ENCODE results near the gene SLC20A1.

The SLC20A1 gene

GRCh38 chr2:112626604-112627059, 19.1 kb upstream of the SLC20A1 start:
- DNase-seq (ENCODE audit: low read depth in 3 of 3), result peak in 2 of 3 experiments; percentile 32 to 42

- DNase-seq (ENCODE audit: low read depth in 3 of 3), result no peak
Measured at GRCh38 chr2:112627060-112628040, 18.4 kb upstream of the SLC20A1 start.

GRCh38 chr2:112629224-112629623, 16.5 kb upstream of the SLC20A1 start:
- no peak for DNase-seq (ENCODE audit: low read depth in 3 of 3)

- DNase-seq (ENCODE audit: low read depth in 3 of 3), result no peak
Measured at GRCh38 chr2:112629823-112630222, 15.9 kb upstream of the SLC20A1 start.

- DNase-seq (ENCODE audit: low read depth in 3 of 3), result no peak
Measured at GRCh38 chr2:112630268-112630667, 15.5 kb upstream of the SLC20A1 start.

GRCh38 chr2:112633708-112634107, 12.0 kb upstream of the SLC20A1 start:
- DNase-seq (ENCODE audit: low read depth in 3 of 3), result no peak

DNA sequence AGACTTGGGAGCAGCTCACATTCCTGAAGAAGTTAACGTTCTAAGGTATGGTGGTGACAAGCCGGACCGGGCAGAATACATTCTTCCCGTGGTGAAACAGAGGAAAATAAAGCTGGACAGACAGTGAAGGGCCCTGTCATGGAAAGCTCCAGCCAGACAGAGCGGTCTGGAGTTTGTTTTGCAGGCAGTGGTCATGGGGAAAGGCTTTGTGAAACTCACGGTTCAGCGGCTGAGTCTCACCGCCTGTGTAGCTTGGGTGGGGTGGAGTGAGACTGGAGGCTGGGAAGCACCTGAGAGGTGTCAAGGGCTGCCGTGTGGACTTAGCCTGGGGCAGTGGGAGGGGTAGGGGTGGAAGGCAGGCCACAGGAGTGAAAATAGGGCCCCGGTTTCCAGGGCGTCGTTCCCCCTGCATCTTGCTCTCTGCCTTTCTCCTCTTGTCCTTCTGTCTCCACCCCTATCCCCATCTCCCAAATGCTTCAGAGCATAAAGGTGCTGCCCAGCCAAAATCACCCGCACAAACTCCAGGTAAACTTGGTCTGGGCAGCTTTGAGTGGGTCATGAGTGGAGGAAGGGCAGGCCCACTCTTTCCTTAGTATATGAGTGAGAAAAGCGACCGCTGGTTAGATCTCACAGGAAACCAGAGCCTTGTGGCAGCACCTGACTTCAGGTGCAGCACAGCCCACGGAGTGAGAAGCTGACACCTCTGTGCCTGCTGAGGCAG, 11.4 kb upstream of the SLC20A1 start:
- no peak for DNase-seq (ENCODE audit: low read depth in 3 of 3)

DNA sequence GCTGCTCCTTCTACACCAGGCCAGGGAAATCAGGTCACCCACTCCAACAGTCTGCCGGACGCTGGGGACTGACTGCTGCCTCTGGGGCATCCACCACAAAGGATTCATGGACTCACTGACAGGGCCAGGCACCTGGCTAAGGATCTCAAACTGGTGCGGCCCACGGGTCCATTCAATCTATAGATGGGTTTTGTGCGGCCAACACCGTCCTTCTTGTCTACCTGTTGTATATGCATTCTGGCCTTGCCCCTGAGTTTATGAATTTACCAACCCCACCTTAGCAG, 10.9 kb upstream of the SLC20A1 start:
- no peak for DNase-seq (ENCODE audit: low read depth in 3 of 3)

- DNase-seq (ENCODE audit: low read depth in 3 of 3), result no peak
Measured at GRCh38 chr2:112636605-112637288, 9.0 kb upstream of the SLC20A1 start.

- no peak for DNase-seq (ENCODE audit: low read depth in 3 of 3)
Measured at GRCh38 chr2:112637289-112637660, 8.5 kb upstream of the SLC20A1 start.

- DNase-seq (ENCODE audit: low read depth in 3 of 3), result no peak
Measured at GRCh38 chr2:112639936-112640335, 5.8 kb upstream of the SLC20A1 start.

DNA sequence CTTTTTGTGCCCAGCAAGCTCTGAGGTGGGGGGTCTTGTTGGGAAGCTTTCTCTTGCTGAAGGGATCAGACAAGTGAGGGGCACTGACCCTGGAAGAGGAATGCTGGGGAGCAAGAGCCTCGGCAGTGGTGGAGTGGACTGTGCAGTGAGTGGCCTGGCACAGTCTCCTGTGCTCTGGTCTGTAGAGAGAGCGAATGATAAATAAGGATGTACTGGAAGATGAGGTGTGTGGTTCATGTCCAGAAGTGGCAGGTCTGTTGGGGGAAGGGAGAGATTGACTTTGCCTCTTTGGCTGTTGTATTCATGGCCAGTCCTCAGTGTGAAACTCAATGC, 5.3 kb upstream of the SLC20A1 start:
- DNase-seq (ENCODE audit: low read depth in 3 of 3), result no peak

- no peak for DNase-seq (ENCODE audit: low read depth in 3 of 3)
Measured at GRCh38 chr2:112640800-112641675, 4.7 kb upstream of the SLC20A1 start.

DNA sequence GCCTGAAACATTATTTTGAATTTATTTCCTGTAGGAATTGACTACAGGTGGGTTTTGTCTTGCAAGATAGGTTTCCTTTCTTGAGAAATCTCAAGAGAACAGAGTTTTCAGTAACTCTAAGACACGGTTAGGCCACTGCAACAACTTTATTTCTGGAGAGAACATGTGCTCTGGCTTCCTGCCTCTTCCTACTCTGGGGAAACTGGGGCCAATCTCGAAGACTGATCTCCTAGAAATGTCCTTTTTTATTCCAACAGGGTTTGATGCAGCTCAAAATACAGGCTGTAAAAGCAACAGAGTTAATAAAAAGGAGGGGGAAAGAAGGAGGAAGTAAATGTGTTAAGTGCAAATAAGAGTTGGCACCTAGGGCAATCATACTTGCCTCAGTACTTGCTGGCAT, 4.0 kb upstream of the SLC20A1 start:
- DNase-seq (ENCODE audit: low read depth in 3 of 3), result no peak

DNA sequence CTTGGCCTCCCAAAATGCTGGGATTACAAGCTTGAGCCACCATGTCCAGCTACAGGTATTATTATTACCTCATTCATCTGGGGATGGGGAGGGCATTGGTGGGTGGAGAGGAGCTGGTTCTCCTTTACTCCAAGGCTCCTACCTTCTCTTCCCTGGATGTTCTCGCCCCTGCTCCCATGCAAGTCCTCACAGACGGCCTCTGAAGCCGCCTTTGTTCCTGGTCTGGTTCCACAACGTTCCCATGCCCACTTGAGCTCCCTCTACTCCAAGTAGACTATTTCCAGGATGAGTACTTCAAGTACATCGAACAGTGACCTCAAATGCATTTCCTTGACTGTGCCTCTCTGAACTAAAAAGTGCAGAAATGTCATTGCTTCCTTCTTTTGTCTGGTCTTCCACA, 3.2 kb upstream of the SLC20A1 start:
- no peak for DNase-seq (ENCODE audit: low read depth in 3 of 3)

DNA sequence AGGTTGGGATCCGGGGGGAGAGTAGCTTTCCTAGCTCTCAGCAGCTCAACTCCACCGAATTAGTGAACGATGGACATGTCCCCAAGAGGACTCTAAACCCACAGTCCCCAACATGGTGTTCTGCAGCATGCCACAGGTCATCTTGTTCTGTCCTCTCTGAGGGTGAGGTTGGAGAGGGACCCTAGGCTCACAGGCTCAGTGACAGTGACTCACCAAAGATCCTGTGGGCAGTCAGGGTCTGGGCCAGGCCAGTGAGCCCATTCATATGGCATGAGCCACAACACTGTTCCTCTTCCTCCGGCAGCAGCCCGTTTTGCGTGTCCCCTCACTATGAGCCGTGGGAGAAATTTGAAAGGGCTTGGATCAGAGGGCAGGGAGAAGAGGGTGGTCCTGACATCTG, 2.8 kb upstream of the SLC20A1 start:
- DNase-seq (ENCODE audit: low read depth in 3 of 3), result no peak

GRCh38 chr2:112643488-112643887, 2.3 kb upstream of the SLC20A1 start:
- no peak for DNase-seq (ENCODE audit: low read depth in 3 of 3)

- no peak for DNase-seq (ENCODE audit: low read depth in 3 of 3)
Measured at GRCh38 chr2:112644155-112644932, 1.4 kb upstream of the SLC20A1 start.

DNA sequence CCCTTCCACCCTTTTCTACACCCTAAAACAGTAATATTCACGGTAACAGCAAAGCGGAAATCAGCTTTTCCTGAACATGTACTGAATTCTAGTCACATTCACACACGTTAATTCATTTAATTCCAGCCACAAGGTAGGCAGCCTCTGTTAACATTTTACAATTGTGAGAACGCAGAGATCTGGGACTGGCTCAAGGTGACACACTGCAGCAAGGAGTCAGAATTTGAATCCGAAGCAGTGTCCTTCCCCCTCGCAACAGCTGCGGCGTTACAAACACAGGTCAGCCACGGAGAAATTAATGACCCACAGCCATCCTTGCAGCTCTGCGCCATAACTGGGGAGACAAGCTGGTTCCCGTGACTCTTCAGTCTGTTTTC, 818 bp upstream of the SLC20A1 start:
- DNase-seq (ENCODE audit: low read depth in 3 of 3), result peak in 1 of 3 experiments; percentile 28

- peak in 2 of 3 experiments; percentile 40 to 42 for DNase-seq (ENCODE audit: low read depth in 3 of 3)
Measured at GRCh38 chr2:112646102-112646719, 472 bp downstream of the SLC20A1 start.

Measured in stimulated activated CD4-positive, alpha-beta T cell treated with anti-CD3 and anti-CD28 coated beads, TNF-alpha, amount 100 ng/mL, for 4 hours (primary cell).